GM03348 (cell line): Measurements from ENCODE around the gene FAM236C.
"Not testable (repeated sequence)": the region's sequence is repeated elsewhere in the genome, so short reads cannot be mapped to it uniquely, and the experiment has no call there.

Source experiments
- DNase-seq: peaks from one replicate; pipeline ENCODE4 v3.0.0; 2012; ENCODE audit warnings: low spot score

The FAM236C gene

DNA sequence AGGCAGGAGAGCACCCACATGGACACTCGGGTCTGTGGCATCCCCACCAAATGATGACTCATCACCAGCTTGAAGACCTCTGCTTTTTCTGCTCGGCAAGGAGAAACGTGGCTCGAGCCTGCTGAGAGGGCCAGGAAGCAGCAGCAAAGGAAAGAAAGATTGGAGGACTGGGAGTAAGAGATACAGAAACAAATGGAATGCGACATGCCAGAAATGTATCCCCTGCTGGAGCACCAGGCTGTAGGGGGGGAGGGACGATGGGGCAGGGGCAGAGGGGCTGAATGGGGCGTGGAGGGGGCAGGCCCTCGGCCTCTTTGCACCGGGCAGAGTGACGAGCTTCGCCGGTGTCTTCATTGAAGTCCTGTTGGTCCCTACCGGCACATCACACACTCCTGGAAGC lies at the start of gene FAM236C:
FAM236C (plus strand) TSS at position 301 of the 400 bp plus-strand sequence. CDS start 100 bp downstream, outside the sequence.
- not testable (repeated sequence) for DNase-seq

DNA sequence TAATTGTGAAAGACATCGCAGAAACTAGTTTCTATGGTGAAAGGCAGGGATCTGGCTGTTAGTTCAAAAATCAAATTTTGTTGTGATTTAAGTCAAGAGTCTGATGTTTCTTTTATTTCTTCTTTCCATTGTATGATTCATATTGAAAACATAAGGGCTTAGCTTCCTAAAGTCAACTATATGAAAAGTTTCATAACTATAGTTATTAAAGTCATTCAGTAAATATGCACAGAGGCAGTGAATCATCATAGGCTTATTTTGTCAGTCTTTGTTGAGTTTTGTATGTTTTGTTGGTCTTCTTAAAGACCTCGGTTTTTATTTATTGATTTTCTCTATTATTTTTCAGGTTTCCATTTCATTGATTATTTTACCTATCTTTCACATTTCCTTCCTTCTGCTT lies 29.5 kb upstream of the FAM236C start:
- DNase-seq: not testable (repeated sequence)

DNA sequence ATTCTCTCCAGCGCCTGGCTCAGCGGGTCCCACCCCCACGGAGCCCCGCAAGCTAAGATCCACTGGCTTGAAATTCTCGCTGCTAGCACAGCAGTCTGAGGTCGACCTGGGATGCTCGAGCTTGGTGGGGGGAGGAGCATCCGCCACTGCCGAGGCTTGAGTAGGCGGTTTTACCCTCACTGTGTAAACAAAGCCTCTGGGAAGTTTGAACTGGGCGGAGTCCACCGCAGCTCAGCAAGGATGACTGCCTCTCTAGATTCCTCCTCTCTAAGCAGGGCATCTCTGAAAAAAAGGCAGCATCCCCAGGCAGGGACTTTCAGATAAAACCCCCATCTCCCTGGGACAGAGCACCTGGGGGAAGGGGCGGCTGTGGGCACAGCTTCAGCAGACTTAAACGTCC lies 22.7 kb upstream of the FAM236C start:
- not testable (repeated sequence) for DNase-seq

DNA sequence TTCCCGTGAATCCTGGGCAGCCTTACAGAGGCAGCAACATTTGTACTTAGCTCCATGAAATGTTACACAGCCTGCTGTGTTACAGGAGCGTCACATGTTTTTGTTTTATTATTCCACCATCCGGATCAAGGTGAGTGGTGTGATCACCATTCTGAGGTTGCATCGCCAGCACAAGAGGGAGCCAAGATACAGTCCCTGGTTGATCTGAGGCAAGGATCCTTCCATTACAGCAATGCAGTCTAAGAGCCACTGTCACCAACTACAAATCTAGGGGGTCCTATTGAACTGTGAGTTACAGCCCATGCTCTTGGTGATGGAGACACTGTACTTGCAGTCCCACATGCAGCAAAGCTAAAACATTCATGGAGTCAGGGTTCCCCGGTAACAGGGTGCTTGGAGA lies 3.7 kb downstream of the FAM236C start:
- not testable (repeated sequence) for DNase-seq

DNA sequence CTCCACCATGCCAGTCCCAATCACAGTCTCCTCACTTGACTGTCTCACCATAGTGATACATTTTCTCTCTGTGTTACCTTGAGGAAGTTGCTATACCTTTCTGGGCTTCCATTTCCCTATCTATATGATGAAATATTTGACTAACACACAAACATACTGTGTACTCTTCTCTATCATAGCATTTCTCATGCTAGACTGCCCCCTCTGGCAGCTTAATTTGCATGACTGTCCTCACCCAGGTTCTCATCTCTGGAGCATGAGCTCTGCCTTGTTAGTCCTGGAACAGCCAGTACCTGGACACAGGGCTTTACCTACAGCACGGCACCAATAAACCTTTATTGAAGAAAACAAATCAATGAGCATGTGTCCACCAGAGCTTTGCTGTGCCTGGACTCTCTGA lies 19.9 kb downstream of the FAM236C start:
- DNase-seq: not testable (repeated sequence)

DNA sequence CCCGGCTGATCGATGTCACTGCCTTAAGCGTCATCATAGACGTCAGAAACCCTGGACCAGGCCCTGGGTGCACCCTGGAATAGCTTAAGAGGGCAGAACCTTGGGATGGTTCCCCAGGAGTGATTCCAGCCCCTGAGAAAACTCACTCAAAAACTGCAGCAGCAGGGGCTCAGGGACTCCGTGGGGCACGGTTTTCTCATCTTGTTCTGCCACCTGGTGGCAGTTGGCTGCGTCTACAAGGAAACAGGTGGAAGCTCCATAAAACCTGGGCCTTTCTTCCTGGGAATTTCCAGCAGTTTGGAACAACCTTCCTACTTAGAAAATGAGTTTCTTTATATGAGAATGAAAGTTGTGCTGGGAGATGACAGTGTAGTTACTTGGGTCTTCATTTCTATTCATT lies 24.0 kb downstream of the FAM236C start:
- not testable (repeated sequence) for DNase-seq

DNA sequence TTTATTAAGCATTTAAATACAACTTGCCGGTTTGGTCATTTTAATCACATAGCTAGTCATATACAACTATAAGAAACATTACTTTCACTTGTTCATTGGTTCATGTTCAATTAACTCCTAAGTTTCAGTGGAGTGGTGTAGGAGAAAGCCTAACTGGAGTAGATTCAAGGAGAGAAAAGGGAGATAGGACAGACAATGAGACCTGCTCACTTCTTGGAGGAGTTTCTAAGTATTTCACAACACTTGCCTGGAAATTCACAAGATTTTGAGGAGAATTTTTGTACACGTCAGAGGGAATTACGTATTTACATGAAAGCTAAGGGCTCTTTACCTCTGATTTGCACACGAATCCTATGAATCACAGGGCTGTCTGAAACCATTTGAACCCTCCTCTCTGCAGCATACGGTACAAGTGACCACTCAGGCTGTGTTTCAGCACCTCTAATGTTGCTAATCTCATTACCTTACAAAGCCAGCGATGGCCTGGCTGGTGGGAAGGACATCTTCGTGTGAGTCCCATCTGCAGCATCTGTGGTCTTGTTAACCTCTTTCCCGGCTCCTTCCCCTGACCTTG lies 24.6 kb downstream of the FAM236C start:
- DNase-seq: not testable (repeated sequence)

DNA sequence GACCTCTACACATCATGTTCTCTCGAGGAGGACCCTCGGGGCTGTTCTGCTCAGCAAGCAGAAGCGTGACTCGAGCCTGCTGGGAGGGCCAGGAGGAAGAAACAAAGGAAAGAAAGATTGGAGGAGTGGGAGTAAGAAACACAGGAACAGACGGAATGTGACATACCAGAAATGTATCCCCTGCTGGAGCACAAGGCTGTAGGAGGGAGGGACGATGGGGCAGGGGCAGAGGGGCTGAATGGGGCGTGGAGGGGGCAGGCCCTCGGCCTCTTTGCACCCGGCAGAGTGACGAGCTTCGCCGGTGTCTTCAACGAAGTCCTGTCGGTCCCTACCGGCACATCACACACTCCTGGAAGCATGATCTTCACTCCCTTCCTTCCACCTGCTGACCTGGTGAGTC lies 25.5 kb downstream of the FAM236C start, which contains the start of gene FAM236A:
FAM236A (plus strand) TSS at position 301 of the 400 bp plus-strand sequence; CDS start at position 358, 57 bp downstream.
- not testable (repeated sequence) for DNase-seq

DNA sequence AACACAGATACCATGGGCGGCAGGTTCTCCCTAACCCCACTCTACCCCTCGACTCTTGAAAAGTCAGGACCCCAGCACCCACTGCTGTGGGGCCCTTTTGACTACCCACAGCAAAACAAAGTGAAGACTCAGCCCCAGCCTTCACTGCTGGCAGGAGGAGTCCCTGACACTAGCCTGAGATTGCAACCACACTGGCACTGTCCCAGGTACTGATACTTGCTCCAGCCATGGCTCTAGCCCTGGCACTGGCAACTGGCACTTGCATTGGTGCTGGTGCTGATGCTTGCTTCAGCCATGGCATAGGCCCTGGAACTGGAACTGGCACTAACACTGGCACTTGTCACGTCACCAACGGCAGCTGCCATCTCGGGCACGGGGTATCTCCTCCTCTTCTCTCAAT lies 29.9 kb downstream of the FAM236C start:
- DNase-seq: not testable (repeated sequence)

DNA sequence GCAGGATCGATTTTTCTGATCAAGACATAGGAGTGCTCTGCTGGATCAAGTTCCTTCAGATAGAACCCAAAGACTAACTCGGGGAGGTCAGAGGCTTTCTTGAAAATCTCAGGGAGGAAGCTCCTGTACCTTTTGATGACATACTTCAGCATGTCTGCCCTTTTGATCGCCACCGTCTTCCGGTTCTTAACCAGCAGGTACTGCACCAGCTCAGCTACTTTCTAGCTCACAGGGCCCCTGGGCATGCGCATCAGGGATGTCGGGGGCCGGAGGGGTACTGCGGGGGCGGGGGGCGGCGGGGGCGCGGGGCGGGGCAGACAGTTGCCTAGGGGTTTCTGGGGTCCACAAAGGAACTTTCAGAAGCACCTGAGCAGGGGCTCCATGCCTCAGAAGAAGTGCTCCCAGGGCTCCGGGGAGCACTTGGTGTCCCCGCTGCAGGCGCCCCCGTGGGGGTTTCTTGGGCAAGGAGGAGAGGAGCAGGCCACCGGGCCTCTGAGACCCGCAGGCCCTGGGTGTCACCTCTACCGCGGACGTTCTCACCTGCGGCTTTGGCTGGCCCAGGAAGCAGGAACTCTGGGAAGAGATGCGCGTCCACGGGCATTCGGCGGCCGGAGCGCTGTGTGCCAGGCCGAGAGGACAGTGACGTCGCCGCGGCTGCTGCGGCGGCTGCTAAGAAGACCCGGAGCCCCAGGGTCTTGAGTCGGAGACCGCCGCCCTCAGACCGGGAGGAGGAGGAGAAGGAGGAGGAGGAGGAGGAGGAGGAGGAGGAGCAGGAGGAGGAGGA lies 30.8 kb downstream of the FAM236C start:
- not testable (repeated sequence) for DNase-seq

DNA sequence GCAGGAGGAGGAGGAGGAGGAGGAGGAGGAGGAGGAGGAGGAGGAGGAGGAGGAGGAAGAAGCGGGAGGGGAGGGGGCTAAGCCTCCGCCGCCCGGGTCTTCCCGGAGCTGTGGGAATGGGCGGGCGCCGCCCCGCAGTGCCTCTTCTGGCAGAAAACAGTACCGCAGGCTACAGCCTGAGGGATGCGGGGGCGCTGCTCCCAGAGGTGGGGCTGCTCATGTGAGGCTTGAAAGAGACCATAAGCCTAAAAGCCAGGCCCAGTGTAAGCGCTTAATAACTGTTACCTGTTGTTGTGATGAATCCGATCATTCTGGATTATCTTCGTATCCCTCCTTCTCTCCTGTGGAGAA lies 31.4 kb downstream of the FAM236C start, which contains the start of gene DMRTC1:
DMRTC1 (minus strand) TSS at position 19 of the 351 bp plus-strand sequence. CDS start 68,143 bp downstream, outside the sequence.
- DNase-seq: not testable (repeated sequence)

DNA sequence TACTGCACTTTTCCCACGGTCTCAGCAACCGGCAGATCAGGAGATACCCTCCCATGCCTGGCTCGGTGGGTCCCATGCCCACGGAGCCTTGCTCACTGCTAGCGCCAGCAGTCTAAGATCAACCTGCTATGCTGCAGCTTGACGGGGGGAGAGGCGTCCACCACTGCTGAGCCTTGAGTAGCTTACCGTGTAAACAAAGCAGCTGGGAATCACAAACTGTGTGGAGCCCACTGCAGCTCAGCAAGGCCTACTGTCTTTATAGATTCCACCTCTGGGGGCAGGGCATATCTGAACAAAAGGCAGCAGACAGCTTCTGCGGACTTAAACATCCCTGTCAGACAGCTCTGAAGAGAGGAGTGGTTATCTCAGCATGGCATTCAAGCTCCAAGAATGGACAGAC lies 47.6 kb downstream of the FAM236C start:
- DNase-seq: not testable (repeated sequence)
